Panc1 (cell line): ENCODE measurements around the gene MIPOL1.

ENCODE experiments used
- CTCF ChIP-seq: fragments of 450-650 bp; IDR thresholded peaks from 2 replicates; pipeline ENCODE4 v1.5.1; 2017; ENCODE audit warnings: mild to moderate bottlenecking
- POLR2AphosphoS5 ChIP-seq: IDR thresholded peaks from 2 replicates; pipeline ENCODE4 v1.6.1; 2012; ENCODE audit warnings: mild to moderate bottlenecking, low read depth, low read length, moderate library complexity
- REST ChIP-seq, 2 experiments: IDR thresholded peaks; 2 replicates each; pipeline ENCODE4 v1.6.1; 2011 to 2012; ENCODE audit warnings: low read depth in 2 of 2, control low read depth in 1 of 2, low read length in 1 of 2, mild to moderate bottlenecking in 1 of 2, moderate library complexity in 1 of 2; ENCODE audit not compliant: insufficient read depth in 1 of 2
- TCF7L2 ChIP-seq: IDR thresholded peaks from 2 replicates; pipeline ENCODE4 v1.6.1; 2011; ENCODE audit warnings: mild to moderate bottlenecking, low read depth, low read length, inconsistent platforms

- TF ChIP-seq TCF7L2 (no peak), CTCF (no peak), POLR2AphosphoS5 (no peak), REST (IDR thresholded peaks at IDR 0.05; ENCODE audit: insufficient read depth in 1 of 2, low read depth in 2 of 2, low read length in 1 of 2) (no peak)
Observed at GRCh38 chr14:37453985-37454384, 256.2 kb downstream of the MIPOL1 start.
